Cardiac muscle cell (in vitro differentiated cells and primary cell): ENCODE data around the gene ASIC5. TPM values are rescaled to one million over a fixed set of nuclear protein-coding genes. Genes with fewer than 3 reads are reported as not detected.

Experiments
- DNase-seq, 2 donors: peaks; one replicate each; pipeline versions ENCODE4 v3.0.0 to v3.0.0-alpha.2; 2010 to 2017; ENCODE audit warnings: low read depth in 1 of 2, low spot score in 1 of 2
- H3K27ac ChIP-seq: fragments of 200-600 bp; sonication (generic); 2 replicates; pipeline ENCODE4 v1.5.1; 2016
- H3K27me3 ChIP-seq: fragments of 200-600 bp; sonication (generic); 2 replicates; pipeline ENCODE4 v1.6.0; 2016; ENCODE audit warnings: control low read depth
- H3K36me3 ChIP-seq: fragments of 200-600 bp; sonication (generic); 2 replicates; pipeline ENCODE4 v1.5.1; 2016; ENCODE audit warnings: control low read depth
- H3K4me1 ChIP-seq: fragments of 200-600 bp; sonication (generic); 2 replicates; pipeline ENCODE4 v1.8.1; 2017; ENCODE audit warnings: low read depth, mild to moderate bottlenecking, mixed run types
- H3K4me3 ChIP-seq: fragments of 200-600 bp; sonication (generic); 2 replicates; pipeline ENCODE4 v1.5.1; 2016; ENCODE audit warnings: mild to moderate bottlenecking
- H3K9me3 ChIP-seq: fragments of 200-600 bp; sonication (generic); 2 replicates; pipeline ENCODE4 v1.5.1; 2017; ENCODE audit warnings: low read depth, mild to moderate bottlenecking, control low read depth
- CTCF ChIP-seq: IDR thresholded peaks from 2 replicates; pipeline ENCODE4 v1.5.1; 2012; ENCODE audit warnings: low read depth, mild to moderate bottlenecking, low read length
- polyA plus RNA-seq: library from polyadenylated mRNA; unstranded; fragments of >200 nt; fragmentation: Nextera tagmentation; extraction: Ambion mirVana; gene quantifications from 2 replicates; pipeline ENCODE4 v1.2.1, GENCODE V29; 2016
- total RNA-seq: library from RNA; depleted of rRNA; stranded (reverse); fragments of >200 nt; gene quantifications from 2 replicates; pipeline ENCODE4 v1.2.3, GENCODE V29; 2016

The ASIC5 gene
- total and polyA plus RNA-seq, 2 experiments from 2014 or later, result not detected

GRCh38 chr4:155887847-155888570 is 21.9 kb upstream of the ASIC5 start:
- Histone ChIP-seq H3K4me3 (no peak overlapping the region), H3K36me3 (no peaks in the 10 kb centered on the region), H3K27me3 (no peaks in the 10 kb centered on the region), H3K27ac (no peak overlapping the region), H3K9me3 (no peaks in the 10 kb centered on the region), H3K4me1 (no peaks in the 10 kb centered on the region)
- no peak for DNase-seq
- no peak for TF ChIP-seq CTCF

GRCh38 chr4:155887045-155887444 is 21.0 kb upstream of the ASIC5 start:
- Histone ChIP-seq H3K4me3 (no peak overlapping the region), H3K4me1 (no peaks in the 10 kb centered on the region), H3K36me3 (no peaks in the 10 kb centered on the region), H3K27ac (no peak overlapping the region), H3K27me3 (no peaks in the 10 kb centered on the region), H3K9me3 (no peaks in the 10 kb centered on the region)
- DNase-seq, result no peak
- no peak for TF ChIP-seq CTCF

GRCh38 chr4:155885666-155886065 is 19.6 kb upstream of the ASIC5 start:
- no peak overlapping the region for H3K27ac ChIP-seq
- H3K4me1 ChIP-seq, result no peaks in the 10 kb centered on the region
- no peaks in the 10 kb centered on the region for H3K27me3 ChIP-seq
- no peaks in the 10 kb centered on the region for H3K36me3 ChIP-seq
- no peaks in the 10 kb centered on the region for H3K9me3 ChIP-seq
- H3K4me3 ChIP-seq, result no peak overlapping the region
- TF ChIP-seq CTCF, result no peak
- no peak for DNase-seq

GRCh38 chr4:155883895-155884294 is 17.8 kb upstream of the ASIC5 start:
- no peaks in the 10 kb centered on the region for H3K4me1 ChIP-seq
- DNase-seq, result no peak
- TF ChIP-seq CTCF, result no peak
- no peak overlapping the region for H3K4me3 ChIP-seq
- H3K27ac ChIP-seq, result no peak overlapping the region
- H3K27me3 ChIP-seq, result no peaks in the 10 kb centered on the region
- H3K9me3 ChIP-seq, result no peaks in the 10 kb centered on the region
- H3K36me3 ChIP-seq, result no peaks in the 10 kb centered on the region

- Histone ChIP-seq H3K27me3 (no peaks in the 10 kb centered on the region), H3K27ac (no peak overlapping the region), H3K4me3 (no peak overlapping the region), H3K9me3 (no peaks in the 10 kb centered on the region), H3K4me1 (no peaks in the 10 kb centered on the region), H3K36me3 (no peaks in the 10 kb centered on the region)
- DNase-seq, result no peak
- TF ChIP-seq CTCF, result no peak
These were observed 15.5 kb upstream of the ASIC5 start for GRCh38 chr4:155881555-155881954.
